AG08396 (cell line): Measurements from ENCODE around the gene SEPTIN12.

Source experiments
- DNase-seq: peaks from one replicate; pipeline ENCODE4 v3.0.0; 2012; ENCODE audit warnings: low spot score, mixed read lengths

SEPTIN12 gene

GRCh38 chr16:4783951-4784336, 4.2 kb downstream of the SEPTIN12 start:
- no peak for DNase-seq

GRCh38 chr16:4783251-4783950, 4.7 kb downstream of the SEPTIN12 start:
- DNase-seq = no peak

GRCh38 chr16:4780235-4780634, 7.9 kb downstream of the SEPTIN12 start:
- no peak for DNase-seq

DNA sequence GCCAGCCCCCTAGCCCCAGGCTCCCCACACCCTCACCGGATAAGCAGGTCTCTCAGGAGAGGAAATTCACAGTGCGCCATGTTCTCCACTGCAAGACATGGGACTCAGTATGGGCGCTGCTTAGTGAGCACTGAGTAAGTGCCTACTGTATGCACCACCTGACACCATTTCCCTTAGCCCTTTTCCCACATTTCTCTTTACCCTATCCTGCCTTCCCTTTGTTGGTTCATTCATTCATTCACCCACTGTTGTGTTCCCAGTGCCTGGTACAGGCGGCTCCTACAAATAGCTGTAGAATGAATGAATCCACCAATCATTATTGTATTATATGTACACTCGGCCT, 10.1 kb downstream of the SEPTIN12 start:
- no peak for DNase-seq

- no peak for DNase-seq
These were observed 10.7 kb downstream of the SEPTIN12 start for GRCh38 chr16:4777339-4778049.

DNA sequence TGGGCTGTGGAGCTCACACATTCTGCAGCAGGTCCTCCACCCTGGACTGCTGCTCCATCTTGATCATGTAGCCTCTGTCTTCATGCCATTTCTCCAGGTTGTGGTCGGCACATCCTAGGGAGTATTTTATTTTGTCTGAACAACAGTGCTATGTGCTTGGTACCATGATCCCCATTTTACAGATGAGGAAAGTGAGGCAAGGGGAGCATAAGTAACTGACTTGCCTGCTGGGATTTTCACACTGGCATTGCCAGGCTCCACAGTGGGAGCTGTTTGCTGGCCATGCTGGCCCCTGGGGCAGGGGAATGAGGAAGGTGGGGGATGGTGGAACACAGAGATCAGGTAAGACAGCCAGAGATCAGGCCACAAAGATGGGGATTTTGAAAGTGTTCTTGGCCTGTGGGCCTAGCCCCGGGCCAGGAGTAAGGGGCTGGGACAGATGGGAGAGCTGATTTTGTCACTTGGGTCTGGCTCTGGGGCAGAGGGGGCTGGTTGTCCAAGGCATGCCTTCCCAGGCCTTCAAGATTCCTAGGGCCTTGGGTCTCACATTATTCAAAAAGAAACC, 11.9 kb downstream of the SEPTIN12 start:
- no peak for DNase-seq

DNA sequence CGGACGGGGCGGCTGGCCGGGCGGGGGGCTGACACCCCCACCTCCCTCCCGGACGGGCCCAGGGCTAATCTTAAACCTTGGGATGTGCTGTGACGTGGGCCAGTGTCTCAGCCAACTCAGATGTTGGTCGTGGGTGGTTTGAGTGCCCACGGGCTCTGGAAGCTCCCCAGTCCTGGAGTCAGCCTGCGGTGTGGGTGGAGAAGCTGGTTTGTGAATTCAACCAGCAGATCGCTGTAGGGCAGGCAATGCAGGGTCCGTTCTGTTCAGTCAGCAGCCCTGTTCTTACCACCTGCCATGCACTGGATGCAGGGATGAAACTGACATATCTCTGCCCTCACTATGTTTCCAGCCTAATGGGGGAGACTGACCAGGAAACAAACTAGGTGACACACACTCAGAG, 13.1 kb downstream of the SEPTIN12 start:
- DNase-seq = no peak

- DNase-seq = no peak
These were observed 15.8 kb downstream of the SEPTIN12 start for GRCh38 chr16:4772351-4772750.

GRCh38 chr16:4771646-4772045, 16.5 kb downstream of the SEPTIN12 start:
- DNase-seq = no peak

DNA sequence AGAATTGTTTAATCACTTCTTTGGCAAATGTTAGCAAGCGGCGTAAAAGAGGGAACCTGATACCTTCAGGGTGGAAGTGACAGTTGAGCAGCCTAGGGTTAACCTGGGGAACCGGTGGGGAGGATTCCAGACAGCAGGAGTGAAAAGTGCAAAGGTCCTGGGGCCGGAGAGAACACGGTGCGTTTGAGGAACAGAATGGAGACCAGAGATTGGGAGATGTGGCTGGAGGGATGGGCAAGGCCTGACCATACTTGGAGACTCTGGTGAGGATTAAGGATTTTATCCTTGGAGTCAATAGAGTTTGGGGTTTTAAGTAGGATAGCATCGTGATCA, 18.9 kb downstream of the SEPTIN12 start:
- DNase-seq = no peak

DNA sequence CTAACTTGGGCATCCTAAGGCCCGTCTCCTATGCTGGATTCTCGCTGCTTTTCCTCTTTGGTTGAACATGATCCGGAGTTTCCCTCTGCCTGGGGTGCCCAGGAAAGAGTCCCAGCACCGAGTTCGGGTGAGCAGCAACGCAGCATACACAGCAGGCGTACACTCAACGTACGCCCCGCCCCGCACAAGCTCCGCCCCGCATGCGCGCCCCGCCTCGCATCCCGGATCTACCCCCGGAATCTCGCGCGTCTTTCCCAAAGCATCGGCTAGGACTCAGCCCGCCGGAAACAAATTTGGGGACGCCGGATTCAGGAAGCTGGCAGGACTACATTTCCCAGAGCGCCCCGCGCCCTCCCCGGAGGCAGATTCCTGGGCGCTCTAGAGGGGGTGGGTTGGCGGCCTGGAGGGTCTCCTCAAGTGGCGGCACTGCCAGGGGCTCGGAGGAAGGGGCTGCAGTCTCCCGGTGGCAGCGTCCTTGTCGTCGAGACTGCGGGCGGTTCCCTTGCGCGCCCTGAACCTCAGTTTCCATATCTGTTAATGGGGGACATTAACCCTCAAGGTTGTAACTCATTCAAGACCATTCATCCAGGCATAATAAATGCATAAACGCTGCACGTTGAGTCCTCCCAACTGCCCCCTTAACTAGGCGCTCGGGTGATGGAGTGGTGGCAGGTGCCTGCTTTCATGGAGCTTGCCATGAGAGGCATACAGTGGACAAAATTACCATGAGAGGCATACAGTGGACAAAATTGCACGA, 19.4 kb downstream of the SEPTIN12 start:
- DNase-seq = peak; percentile 98

- DNase-seq = no peak
These were observed 20.1 kb downstream of the SEPTIN12 start for GRCh38 chr16:4767872-4768548.

- peak; percentile 98 for DNase-seq
These were observed 21.1 kb downstream of the SEPTIN12 start, which contains the start of gene ZNF500 for GRCh38 chr16:4766875-4767628. Gene ZNF500 (minus strand): TSS chr16:4767162. CDS start chr16:4765978, 1,184 bp downstream.

DNA sequence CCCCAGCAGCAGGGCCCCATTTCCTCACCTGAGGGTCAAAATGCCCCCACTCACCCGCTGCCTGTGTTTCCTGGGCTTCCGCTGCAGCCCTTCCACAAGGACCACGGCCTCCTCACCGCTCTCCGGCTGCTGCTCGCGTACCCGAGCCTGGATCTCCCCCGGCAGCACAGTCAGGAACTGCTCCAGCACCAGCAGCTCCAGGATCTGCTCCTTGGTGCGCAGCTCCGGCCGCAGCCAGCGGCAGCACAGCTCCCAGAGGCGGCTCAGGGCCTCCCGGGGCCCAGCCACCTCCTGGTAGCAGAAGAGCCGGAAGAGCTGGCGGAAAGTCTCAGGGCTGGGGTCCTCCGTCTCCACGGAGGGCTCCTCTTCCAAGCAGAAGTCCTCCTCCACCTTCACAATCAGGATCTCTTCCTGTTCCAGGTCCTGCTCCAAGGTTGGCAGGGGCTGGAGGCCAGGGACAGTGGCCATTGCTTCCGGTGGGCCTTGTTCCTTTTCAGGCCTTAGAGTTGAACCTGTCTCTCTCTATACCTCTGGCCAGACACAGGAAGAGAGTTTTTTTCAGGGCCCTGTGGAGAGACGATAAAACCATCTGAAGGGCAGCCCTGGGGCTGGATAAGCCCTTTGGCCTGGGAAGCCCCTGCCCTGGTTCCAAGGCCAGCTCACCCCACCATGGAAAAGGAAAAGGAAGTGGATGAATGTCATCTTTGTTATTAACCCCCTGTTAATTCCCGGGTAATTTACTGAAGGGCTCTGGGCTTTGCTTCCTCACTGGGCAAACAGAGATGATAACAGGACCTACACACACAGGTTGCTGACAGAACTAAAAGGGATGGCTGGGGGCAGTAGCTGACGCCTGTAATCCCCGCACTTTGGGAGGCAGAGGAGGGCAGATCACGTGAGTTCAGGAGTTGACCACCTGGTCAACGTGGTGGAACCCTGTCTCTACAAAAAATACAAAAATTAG, 22.4 kb downstream of the SEPTIN12 start:
- no peak for DNase-seq

DNA sequence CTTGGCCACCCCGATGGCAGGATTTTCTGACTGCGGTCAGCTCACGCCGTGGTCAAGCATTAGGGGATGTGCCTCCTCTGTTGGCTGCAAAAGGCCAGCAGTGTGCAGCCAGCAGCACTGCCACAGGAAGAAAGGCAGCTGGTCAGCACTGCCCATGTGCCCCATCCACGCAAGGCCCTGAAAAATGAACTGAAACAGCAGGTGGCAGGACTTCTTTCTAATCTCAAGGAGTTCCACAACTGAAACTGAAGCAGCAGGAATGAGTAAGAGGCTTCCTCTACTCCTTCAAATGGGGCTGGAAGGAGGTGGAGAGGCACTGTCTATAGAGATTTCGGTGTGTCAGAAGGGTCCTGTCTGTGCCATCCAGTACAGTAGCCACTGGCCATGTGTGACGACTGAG, 24.4 kb downstream of the SEPTIN12 start:
- DNase-seq = no peak

DNA sequence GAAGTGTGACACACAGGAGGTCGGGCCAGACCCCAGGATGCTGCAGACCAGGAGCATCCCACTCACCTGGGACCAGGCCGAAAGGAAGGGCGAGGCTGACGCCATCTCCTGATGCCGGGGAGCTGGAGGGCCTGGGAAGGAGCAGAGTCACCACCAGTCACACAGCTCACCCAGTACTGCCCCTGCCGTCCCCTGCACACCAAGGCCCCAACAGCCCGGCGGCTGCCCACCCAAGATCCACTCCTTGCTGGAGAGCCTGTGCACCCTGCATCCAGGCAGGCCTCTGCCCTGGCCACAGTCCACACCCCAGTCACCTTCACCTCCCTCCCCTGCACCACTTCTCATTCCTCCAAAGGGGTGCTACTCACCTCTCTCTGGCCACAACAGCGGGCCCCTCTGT, 25.9 kb downstream of the SEPTIN12 start:
- no peak for DNase-seq

DNA sequence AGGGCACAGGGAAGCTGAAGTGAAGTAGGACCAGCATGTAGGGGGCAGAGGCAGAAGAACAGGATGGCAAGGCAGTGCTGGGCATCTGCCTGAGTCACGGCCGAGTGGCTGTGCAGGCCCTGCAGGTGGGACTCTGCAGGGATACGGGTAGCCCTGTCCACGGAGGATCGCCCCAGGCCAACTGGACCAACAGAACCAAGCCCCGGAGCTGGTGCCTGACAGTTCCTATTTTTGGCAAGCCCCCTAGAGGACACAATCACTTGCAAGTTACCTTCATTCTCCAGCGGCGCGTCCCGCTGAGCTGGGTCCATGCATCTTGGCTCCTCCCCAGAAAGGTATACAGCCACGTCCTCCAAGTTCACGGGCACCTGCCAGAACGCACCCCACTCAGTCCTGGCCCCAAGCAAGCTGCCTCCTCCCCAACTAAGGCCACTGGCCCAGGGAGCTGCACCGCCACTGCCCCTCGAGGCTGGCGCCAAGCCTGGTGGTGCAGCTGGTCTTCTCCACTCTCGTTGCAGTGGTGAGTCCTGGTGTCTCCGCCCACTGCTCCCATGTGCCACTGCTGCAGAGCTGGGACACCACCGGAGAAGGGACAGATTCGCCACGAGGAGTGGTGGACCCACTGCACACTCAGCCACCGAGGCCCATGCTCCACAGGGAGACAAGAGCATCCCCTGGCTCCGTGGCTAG, 27.8 kb downstream of the SEPTIN12 start:
- no peak for DNase-seq

DNA sequence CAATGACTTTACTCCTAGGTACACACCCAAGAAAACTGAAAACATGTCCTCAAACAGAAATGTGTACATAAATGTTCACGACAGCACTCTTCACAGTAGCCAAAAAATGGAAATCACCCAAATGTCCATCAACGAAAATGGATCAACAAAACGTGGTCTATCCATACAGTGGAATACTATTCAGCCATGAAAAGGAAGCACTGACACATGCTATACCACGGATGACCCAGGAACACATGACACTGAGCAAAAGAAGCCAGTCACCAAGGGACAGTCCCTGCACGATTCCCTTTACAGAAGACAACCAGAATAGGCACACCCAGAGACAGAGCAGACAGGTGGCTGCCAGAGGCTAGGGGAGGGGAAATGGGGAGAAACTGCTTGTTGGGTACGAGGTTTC, 32.5 kb downstream of the SEPTIN12 start:
- no peak for DNase-seq

- no peak for DNase-seq
These were observed 33.3 kb downstream of the SEPTIN12 start for GRCh38 chr16:4754865-4755264.

GRCh38 chr16:4753227-4753626, 34.9 kb downstream of the SEPTIN12 start:
- DNase-seq = no peak
